ENCODE data around the gene FAM180A.
"Not testable (repeated sequence)": the region's sequence is repeated elsewhere in the genome, so short reads cannot be mapped to it uniquely, and the experiment has no call there.

FAM180A gene

DNA sequence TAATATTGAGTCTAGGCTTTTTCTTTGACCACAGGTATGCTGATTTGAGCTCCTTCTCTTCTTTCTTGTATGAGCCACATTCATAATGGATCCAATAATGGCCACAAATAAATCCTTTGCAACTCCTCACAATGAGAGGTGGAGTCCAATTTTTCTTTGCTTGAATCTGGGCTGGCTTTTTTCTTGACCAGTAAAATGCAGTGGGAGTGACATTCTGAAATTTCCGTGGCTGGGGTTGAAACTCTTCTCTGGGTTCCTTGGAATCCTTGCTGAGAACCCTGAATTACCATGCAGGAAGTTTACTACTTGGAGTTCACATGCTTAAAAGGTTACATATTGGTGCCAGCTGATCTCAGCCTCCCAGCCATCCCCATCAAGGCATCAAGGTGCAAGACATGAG is 22.4 kb upstream of the FAM180A start:
- DNase-seq: no peak

DNA sequence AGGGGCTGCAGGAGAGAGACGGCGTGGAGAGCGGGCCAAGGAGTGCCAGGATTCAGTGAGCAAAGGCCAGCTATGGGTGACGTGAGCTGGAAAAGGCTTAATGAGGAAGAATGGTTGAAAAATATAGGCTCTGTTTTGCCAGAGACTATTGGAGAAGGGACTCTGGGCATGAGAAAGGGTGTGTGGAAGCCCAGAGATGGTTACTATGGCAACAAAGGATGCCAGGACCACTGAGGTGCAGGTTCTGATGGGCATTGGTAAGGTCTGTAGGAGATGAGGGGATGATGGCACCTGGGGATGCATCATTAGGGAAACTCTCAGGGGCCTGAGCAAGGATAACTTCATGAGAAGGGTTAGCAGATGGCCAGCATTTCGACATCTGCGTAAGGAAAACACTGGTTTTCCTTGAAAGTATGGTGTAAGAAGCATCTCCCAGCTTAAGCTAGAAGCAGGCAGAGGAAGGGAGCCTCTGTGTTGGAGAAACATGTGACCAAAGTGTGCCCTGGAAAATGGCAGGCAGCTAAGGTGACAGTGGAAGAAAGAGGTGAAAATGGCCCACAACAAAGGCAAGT is 21.6 kb upstream of the FAM180A start:
- no peak for DNase-seq

- DNase-seq: no peak
These were observed 20.6 kb upstream of the FAM180A start for GRCh38 chr7:135769005-135769802.

DNA sequence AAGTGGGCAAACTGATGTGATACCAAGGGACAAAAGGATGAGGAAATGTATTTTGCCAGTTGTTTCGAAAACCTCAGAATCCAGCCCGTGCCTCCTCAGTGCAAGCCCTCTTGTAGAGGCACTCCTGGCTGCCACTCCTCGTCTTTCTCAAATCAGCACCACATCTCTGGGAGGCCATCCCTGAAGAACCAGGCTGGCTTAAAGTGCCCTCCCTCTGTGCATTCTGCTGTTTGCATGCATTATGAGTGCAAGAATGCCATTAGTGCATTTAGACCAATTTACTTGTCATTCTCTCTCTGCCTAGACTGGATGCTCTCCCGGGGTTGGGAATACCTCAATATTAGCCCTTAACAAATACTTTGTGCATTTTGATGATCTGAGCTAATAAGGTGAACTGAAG is 19.9 kb upstream of the FAM180A start:
- no peak for DNase-seq

DNA sequence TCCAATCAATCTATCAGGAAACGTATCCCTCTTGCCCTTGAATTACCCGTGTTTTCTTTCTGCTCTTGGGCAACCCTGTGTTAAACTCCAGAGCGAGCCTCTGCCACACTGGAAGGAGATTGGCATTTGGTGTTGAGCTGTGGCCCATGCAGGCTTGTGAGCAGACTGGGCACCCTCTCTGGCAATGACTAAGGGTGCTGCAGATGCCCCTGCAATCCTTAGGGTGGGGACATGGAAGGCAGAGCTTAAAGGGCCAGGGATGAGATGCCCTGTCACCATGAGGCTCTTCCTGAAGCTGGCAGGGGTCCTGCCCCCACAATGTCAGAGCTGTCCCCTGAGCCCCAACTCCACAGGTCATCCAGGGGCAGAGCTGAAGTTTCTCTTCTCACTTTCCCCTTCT is 19.5 kb upstream of the FAM180A start:
- no peak for DNase-seq

DNA sequence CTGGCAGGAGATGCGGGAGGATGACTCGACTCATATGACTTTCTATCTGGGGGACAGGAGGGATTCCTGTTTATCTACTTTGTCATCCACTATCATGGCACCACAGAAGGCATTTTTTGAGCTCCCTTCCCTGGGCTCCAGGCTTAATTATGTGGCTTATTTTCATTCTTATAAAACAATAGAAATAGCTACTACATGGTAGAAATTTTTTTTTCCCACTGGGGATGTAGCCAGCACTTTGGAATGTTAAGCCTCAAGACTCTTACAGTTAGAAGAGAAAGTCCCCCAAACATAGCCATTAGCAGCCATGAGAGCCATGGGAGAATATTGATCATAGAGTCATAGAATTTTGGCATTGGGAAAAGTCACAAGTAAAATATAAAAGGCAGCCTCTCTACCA is 14.6 kb upstream of the FAM180A start:
- DNase-seq: no peak

DNA sequence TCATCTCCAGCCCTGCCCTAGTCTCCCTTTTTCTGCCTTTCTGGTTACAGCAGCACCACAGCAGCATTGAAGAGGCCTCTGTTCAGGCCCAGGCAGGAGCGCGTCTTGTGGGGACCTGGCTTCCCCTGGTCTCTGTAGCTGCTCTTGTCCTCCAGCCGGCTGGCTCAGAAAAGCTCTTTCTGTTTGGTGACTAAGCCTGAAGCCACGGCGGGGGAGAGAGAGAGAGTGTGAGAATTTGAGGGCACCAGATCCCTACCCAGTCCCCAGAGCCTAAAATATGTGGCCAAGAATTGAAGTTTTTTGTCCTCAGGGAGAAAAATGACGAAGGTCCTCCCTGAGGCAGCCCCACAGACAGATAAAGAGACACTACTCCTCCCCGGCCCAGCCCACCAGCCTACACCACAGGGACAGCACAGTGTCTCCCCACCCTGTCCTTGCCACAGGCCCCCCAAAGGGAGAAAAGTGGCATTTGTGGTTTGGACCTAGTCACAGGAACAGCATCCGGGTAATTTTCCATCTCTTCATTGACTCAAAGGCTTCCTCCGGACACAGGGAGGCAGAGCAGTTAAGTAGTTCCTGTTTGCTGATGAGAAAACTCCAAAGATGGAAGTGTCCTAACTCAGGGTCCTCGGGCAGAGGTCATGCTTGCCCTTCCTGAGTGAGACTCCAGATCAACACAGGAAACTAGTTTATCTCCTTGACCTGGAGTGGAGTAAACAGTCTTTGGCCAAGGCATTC is 13.3 kb upstream of the FAM180A start:
- peak in 1 of 3 donors; percentile 2 for DNase-seq

DNA sequence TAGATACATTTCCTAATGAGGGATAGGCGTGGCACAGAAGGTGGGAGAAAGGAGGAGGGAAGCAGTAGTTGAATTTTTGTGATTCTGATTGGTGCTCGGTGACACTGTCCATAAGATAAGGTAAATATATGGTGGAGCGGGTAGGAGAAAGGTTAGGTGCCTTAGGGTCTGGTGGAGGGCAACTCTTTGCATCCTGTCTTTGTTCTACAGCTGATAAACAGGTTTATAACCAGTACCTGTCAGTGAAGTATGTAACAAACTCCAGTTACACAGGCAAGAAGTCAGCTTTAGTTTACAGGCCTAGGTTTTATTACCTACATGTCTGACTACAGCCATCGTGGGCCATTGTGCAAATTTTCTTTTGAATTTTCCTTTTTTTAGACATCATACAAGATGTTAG is 10.9 kb upstream of the FAM180A start:
- no peak for DNase-seq

- DNase-seq: no peak
These were observed 9.9 kb upstream of the FAM180A start for GRCh38 chr7:135758531-135758932.

DNA sequence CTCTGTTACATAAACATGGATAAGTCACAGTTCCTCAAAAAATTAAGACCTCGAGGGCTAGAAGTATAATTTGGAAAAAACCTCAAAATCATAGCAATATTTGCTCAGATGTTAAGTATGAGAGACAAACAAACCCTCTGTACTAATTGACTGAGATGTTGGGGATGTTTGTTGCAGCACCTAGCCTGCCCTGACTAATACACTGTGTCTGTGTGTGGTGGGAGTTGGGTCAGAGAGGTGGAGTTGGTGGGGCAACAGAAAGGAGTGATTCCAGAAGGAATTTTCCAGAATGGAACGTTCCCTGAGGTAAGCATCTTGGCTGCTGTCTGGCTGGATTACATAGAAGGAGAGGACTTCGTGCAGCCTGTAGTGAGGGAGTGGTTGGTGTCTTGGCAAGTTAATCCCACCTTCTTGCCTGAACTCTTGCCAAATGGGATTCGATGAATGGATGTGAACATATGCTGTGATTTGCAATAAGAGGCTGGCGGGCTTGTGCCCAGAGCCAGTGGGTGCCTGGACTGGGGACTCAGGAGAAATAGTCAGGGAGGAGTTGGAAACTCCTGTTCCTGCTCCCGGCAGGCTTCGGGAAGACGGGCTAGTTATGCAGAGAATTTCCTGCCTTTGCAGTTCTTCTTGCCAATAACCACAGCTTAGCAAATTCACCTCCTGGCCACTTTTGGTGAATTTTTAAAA is 9.3 kb upstream of the FAM180A start:
- DNase-seq: no peak

- peak in 1 of 3 donors; percentile 7 for DNase-seq
These were observed 7.6 kb upstream of the FAM180A start for GRCh38 chr7:135756191-135756590.

- no peak for DNase-seq
These were observed 6.7 kb upstream of the FAM180A start for GRCh38 chr7:135755351-135755753.

DNA sequence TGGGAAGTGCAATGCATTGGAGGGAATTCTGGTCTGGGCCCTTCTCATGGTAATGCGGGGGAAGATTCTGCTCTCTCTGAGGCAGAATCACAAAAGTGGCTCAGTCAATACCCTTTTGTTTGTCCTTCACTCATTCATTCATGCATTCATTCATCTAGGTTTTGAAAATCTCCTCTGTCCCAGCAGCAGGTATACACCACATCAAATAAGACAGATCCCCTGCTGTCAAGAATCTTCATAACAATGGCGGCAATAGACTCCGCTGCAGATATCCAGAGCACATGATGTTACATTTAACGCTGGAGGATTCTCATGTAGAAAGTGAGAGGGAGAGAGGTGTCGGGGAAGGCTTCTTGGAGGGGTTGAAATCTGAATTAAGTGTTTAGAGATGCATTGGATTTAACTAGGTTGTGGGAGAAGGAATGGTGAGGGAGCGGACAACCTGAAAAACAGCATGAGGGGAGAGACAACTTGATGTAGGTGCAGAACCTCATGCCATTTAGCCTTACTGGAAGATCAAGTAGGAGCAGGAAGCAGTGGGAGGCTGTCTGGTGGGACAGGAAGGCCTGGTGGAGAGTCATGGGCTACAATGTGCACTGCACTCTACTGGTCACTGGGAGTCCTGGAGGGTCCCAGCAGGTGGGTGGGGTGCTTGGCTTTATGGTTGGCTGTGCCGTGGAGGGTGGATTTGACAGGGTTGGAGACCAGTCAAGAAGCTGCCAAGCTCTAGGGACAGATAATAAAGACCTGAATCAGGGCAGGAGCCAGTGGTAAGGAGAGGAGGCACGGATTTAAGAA is 5.2 kb upstream of the FAM180A start:
- DNase-seq: no peak

DNA sequence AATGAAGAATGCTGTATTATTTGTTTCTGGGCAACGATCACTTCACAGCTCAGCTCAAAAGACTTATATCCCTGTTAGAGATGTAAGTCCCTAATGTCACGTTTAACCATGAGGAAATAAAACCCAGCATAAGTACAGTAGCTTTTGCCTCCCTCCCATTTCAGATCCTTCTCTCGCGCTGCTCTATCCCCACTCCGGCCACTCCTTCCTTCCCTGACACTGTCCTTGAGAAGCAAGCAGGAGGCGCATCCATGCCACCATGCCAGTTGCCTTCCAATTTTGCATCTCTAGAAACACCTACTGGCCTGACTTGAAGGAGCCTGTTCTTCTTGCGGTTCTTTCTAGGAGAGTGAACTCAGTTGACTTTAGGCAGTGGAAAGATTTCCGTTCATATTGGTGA is 1.2 kb downstream of the FAM180A start:
- no peak for DNase-seq

- DNase-seq: no peak
These were observed 2.8 kb downstream of the FAM180A start for GRCh38 chr7:135745703-135746312.

DNA sequence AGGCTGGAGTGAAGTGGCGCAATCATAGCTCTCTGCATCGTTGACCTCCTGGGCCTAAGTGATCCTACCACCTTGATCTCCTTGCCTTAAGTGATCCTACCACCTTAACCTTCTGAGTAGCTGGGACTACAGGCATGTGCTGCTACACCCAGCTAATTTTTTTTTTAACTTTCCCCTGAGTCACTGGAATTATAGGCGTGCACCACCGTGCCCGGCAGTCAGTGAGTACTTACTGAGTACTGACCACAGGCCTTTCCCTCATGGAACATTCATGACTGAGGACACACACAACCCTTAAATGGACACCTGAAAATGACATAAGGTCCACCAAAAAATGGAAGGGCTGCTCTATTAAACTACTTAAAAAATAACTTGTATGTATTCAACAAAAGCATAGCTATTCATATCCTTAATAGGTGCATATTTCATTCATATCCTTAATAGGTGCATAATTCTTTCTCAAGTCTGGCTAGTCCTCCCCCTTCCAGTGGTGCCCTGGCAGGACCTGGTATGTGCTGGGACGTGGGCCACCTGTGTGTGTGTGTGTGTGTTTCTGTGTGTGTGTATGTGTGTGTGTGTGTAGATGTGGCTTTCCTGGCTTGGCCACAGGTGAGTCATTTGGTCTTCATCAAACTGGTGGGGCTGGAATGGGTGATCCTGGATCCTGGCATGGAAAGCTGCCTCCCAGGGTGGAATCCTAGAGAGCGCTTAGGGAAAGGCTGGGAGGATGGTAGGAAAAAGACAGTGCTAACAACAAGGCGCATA is 3.5 kb downstream of the FAM180A start:
- no peak for DNase-seq

DNA sequence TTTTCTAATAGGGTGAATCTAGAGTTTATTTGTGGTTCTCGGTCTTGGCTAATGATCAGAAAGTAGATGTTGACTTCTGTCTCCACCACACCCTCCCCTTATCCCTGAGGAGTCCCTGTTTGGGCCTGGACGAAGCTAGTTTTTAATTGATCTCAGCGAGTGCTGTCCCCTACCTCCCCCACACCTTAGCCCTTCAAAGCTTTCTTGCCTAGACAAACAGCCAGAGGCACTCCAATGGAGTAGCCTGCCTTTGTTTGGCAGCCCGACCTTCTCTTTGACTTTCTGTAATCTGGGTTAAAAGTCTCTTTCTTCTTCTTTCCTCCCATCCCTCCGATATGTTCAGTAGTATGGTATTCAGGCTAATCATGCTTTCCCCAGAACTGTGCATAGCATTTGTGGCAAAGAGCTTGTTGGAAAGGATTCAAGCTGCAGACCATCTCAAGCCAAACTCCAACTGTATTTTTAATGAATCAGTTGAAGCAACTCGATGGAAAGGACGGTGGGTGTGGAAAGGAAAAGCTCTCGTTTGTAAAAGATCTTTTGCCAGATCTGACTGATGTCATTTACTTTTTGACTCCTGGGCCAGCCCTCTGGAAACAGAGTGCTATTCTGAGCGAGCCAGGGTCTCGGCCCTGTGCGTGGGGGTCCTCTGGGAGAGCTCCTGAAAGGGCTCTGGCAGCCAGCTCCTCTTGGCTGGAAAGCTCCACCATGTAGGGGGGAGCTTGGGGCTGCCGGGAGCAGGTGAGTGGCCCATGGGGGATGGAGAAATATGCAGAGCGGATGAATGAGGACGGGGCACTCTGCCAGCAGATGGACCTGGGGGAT is 4.5 kb downstream of the FAM180A start:
- DNase-seq: no peak

GRCh38 chr7:135742371-135742770 is 6.2 kb downstream of the FAM180A start:
- no peak for DNase-seq

DNA sequence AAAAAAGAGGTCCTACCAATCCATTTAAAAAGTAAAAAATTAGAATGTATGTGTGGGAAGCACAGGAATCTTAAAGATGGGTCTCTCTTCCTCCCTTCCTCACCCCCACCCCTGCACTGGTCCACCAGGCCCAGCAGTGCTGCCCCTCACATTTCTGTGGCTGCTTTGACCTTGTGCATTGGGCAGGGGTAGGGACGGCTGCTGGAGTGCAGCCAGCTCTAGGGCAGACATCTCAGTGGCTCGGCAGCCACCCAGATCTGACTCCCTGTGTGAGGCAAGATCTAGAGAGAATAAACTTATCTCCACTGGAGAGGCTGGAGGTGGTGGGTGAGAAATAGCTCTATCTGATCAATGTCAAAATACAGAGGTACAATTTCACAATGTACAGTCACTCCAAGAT is 6.7 kb downstream of the FAM180A start:
- DNase-seq: no peak

DNA sequence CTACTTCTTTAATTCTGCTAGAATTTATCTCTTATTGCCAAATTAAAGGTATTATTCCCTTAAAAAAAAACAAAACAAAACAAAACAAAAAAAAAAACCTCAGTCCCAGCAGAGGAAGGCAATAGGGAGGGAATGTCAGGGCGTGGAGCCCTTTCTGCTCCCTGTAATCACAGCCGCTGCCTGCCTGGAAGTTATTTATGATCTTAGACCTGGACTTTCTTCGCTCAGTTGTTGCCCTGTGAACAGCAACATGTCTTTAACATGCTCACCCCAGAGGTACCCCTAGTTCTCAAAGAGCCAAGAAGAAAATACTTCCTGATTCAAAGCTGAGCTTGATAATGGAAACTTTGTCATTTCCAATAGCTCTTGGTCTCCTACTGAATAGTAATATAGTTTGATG is 7.7 kb downstream of the FAM180A start:
- no peak for DNase-seq

DNA sequence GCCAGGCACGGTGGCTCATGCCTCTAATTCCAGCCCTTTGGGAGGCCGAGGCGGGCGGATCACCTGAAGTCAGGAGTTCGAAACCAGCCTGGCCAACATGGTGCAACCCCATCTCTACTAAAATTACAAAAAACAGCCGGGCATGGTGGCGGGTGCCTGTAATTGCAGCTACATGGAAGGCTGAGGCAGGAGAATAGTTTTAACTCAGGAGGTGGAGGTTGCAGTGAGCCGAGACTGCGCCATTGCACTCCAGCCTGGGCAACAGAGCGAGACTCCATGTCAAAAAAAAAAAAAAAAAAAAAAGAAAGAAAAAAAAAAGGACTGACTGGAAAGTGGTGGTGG is 11.3 kb downstream of the FAM180A start:
- not testable (repeated sequence) for DNase-seq
